Stomach (tissue), 9 donors: ENCODE data around the gene AGL. TPM values are rescaled to one million over a fixed set of nuclear protein-coding genes. Genes with fewer than 3 reads are reported as not detected.
"Not testable (repeated sequence)": the region's sequence is repeated elsewhere in the genome, so short reads cannot be mapped to it uniquely, and the experiment has no call there.

Experiments used
- DNase-seq, 2 donors: peaks; one replicate each; pipeline versions ENCODE4 v3.0.0 to v3.0.0-alpha.2; 2013 to 2019
- H3K27ac ChIP-seq, 5 donors: fragments of 200-600 bp in 4 of 5; sonication (generic) in 4 of 5; one replicate each; pipeline ENCODE4 v1.5.1; 2013 to 2019; ENCODE audit warnings: mild to moderate bottlenecking in 1 of 5, moderate library complexity in 1 of 5
- H3K27me3 ChIP-seq, 3 donors: fragments of 200-600 bp; sonication (generic); one replicate each; pipeline ENCODE4 v1.5.1; 2017 to 2019; ENCODE audit warnings: mixed run types in 1 of 3
- H3K36me3 ChIP-seq, 4 donors: fragments of 200-600 bp; sonication (generic); 1 replicate in 3 of 4; 2 replicates in 1 of 4; pipeline ENCODE4 v1.5.1; 2016 to 2019
- H3K4me1 ChIP-seq, 4 donors: fragments of 200-600 bp; sonication (generic); one replicate each; pipeline ENCODE4 v1.5.1; 2016 to 2019
- H3K4me3 ChIP-seq, 4 donors: fragments of 200-600 bp; sonication (generic) in 3 of 4; one replicate each; pipeline ENCODE4 v1.5.1; 2016 to 2019; ENCODE audit warnings: mild to moderate bottlenecking in 1 of 4
- H3K9me3 ChIP-seq, 4 donors: fragments of 200-600 bp; sonication (generic); one replicate each; pipeline ENCODE4 v1.5.1; 2016 to 2019
- CTCF ChIP-seq, 7 experiments: fragments of 450-650 bp in 4 of 7; fragments of 200-600 bp in 3 of 7; sonication (generic) in 3 of 7; IDR thresholded peaks; one replicate each; pipeline ENCODE4 v1.5.1; 2016 to 2019; ENCODE audit warnings: antibody characterized with exemption in 7 of 7, control low read depth in 2 of 7, mild to moderate bottlenecking in 1 of 7
- EP300 ChIP-seq: sonication (generic); formaldehyde crosslinking; IDR thresholded peaks from one replicate; pipeline ENCODE4 v1.6.1; 2017; ENCODE audit warnings: antibody characterized with exemption
- POLR2A ChIP-seq, 4 donors: fragments of 450-650 bp; IDR thresholded peaks; one replicate each; pipeline ENCODE4 v1.6.1; 2016; ENCODE audit warnings: antibody characterized with exemption in 4 of 4, control low read depth in 2 of 4, mild to moderate bottlenecking in 1 of 4, moderate library complexity in 1 of 4
- POLR2AphosphoS5 ChIP-seq, 3 donors: sonication (generic); formaldehyde crosslinking; IDR thresholded peaks; one replicate each; pipeline ENCODE4 v1.6.1; 2016; ENCODE audit warnings: antibody characterized with exemption in 3 of 3
- WGBS, 5 donors: extraction: QIAGEN DNeasy Blood & Tissue Kit in 3 of 5; methylation state at CpG; one replicate each; pipeline versions ENCODE4 v1.1.5 to v1.1.7; 2013 to 2018; 5-methylcytosine and 5-hydroxymethylcytosine counted together
- intact Hi-C: fragments of 100-400 bp; cut with DNase I; formaldehyde crosslinking; loops from one replicate; pipeline ENCODE4 v1.15.1; 2023; ENCODE audit warnings: low total_unique reads
- polyA plus RNA-seq, 3 donors: library from polyadenylated mRNA; stranded (reverse); fragments of 200-250 nt; gene quantifications; one replicate each; pipeline ENCODE4 v1.2.3, GENCODE V29; 2013
- total RNA-seq, 5 donors: library from RNA; depleted of rRNA; stranded (reverse); fragments of >200 nt; gene quantifications; one replicate each; pipeline versions ENCODE4 v1.1.0 to v1.2.3, GENCODE V29; 2014 to 2016
- donor health status: healthy with polysubstance abuse.
- donor health status: Bipolar disorder and iron deficiency.
- donor health status: healthy.

The AGL gene
- total and polyA plus RNA-seq, 8 donors: 4.3 to 107 (median 16.1) TPM

DNA sequence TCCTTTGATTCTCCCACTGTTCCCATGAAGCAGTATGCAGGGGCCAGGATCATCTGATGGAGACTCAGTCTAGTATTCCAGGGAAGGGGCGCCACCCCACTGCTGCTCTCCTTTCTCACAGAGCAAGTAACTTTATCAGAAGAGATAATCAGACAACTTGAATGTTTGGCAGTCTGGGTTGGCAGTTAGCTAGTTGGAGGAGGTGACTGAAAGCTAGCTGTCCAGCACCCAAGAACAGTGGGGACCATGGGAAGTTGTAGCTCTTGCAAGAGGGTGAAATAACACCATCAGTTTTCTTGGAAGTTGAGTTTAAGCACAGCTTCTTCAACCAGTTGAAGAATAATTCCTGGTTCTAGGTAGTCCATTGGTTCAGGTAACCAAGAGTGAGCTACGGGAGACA is 22.2 kb upstream of the AGL start:
- 80 to 86% (median 83%) methylated on average over 2 of the region's 2 CpGs for WGBS, 5 donors
- intact Hi-C loops: no loop called here

GRCh38 chr1:99829269-99829668 is 20.9 kb upstream of the AGL start:
- H3K27ac ChIP-seq: no peak overlapping the region
- no peak for DNase-seq
- H3K9me3 ChIP-seq: peaks cover 0 to 6% (median 0%) of the 10 kb centered on the region in 4 donors
- 75 to 88% (median 84%) methylated on average over 2 of the region's 2 CpGs for WGBS, 5 donors
- no peak for TF ChIP-seq CTCF (IDR thresholded peaks at IDR 0.05)
- H3K4me3 ChIP-seq: no peak overlapping the region
- H3K27me3 ChIP-seq: no peaks in the 10 kb centered on the region
- no peaks in the 10 kb centered on the region for H3K4me1 ChIP-seq
- intact Hi-C loops: no loop called here
- H3K36me3 ChIP-seq: no peaks in the 10 kb centered on the region

More for the DNA sequence above, 22.2 kb upstream of the AGL start:
- no peaks in the 10 kb centered on the region for H3K27me3 ChIP-seq
- H3K27ac ChIP-seq: no peak overlapping the region
- H3K36me3 ChIP-seq: no peaks in the 10 kb centered on the region
- H3K4me3 ChIP-seq: no peak overlapping the region
- peaks cover 0 to 6% (median 0%) of the 10 kb centered on the region in 4 donors for H3K9me3 ChIP-seq
- TF ChIP-seq POLR2AphosphoS5 (IDR thresholded peaks at IDR 0.05) (no peak), EP300 (no peak), CTCF (IDR thresholded peaks at IDR 0.05) (no peak), POLR2A (IDR thresholded peaks at IDR 0.05) (no peak)
- H3K4me1 ChIP-seq: no peaks in the 10 kb centered on the region
- no peak for DNase-seq

DNA sequence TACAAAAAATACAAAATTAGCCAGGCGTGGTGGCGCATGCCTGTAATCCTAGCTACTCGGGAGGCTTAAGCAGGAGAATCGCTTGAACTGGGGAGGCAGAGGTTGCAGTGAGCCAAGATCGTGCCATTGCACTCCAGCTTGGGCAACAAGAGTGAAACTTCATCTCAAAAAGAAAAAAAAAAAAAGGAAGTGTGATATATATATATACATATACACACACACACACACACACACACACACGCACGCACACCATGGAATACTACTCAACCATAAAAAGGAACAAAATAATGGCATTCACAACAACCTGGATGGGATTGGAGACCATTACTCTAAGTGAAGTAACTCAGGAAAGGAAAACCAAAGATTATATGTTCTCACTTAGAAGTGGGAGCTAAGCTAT is 16.2 kb upstream of the AGL start:
- H3K27ac ChIP-seq, H3K27me3 ChIP-seq, H3K4me1 ChIP-seq, DNase-seq, intact Hi-C loops, H3K9me3 ChIP-seq, H3K36me3 ChIP-seq, H3K4me3 ChIP-seq: not testable (repeated sequence)
- 85 to 95% (median 91%) methylated on average over 7 of the region's 7 CpGs for WGBS, 5 donors

GRCh38 chr1:99836171-99837103 is 13.7 kb upstream of the AGL start:
- H3K4me3 ChIP-seq, H3K4me1 ChIP-seq, DNase-seq, intact Hi-C loops, H3K36me3 ChIP-seq, H3K9me3 ChIP-seq, H3K27me3 ChIP-seq, H3K27ac ChIP-seq: not testable (repeated sequence)
- WGBS, 5 donors: 64 to 72% (median 69%) methylated on average over 7 of the region's 7 CpGs

GRCh38 chr1:99840353-99840752 is 9.8 kb upstream of the AGL start:
- intact Hi-C loops, DNase-seq, H3K36me3 ChIP-seq, H3K9me3 ChIP-seq, H3K4me3 ChIP-seq, H3K27ac ChIP-seq, H3K4me1 ChIP-seq, H3K27me3 ChIP-seq: not testable (repeated sequence)
- WGBS, 5 donors: 76 to 88% (median 84%) methylated on average over 3 of the region's 3 CpGs

DNA sequence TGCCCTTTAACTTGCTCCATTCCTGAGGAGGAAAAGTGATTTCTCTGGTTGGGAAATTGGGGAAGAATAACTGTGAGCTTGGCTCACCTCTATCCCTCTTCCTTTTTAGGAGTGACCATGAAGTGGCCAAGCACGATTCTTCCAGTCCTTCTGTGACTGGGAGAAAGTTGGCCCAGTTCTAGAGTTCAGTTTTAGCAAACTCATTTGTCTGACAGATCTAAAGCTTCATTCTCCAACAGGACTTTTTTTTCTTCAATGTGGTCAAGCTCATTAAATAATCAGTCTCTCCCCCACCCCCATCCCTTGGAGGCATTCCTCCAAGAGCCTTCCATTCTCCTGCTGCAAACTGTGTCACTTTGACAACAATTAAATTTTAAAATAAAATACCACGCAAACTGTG is 6.4 kb upstream of the AGL start:
- no peak for DNase-seq
- no peaks in the 10 kb centered on the region for H3K36me3 ChIP-seq
- peaks cover 0 to 8% (median 0%) of the 10 kb centered on the region in 4 donors for H3K4me1 ChIP-seq
- TF ChIP-seq CTCF (IDR thresholded peaks at IDR 0.05): no peak
- TF ChIP-seq POLR2A (IDR thresholded peaks at IDR 0.05): no peak
- TF ChIP-seq EP300: no peak
- TF ChIP-seq POLR2AphosphoS5 (IDR thresholded peaks at IDR 0.05): no peak
- H3K27me3 ChIP-seq: no peaks in the 10 kb centered on the region
- intact Hi-C loops: no loop called here
- H3K4me3 ChIP-seq: no peak overlapping the region
- no peaks in the 10 kb centered on the region for H3K9me3 ChIP-seq
- no peak overlapping the region for H3K27ac ChIP-seq
- 55 to 74% (median 70%) methylated on average over 2 of the region's 2 CpGs for WGBS, 5 donors

DNA sequence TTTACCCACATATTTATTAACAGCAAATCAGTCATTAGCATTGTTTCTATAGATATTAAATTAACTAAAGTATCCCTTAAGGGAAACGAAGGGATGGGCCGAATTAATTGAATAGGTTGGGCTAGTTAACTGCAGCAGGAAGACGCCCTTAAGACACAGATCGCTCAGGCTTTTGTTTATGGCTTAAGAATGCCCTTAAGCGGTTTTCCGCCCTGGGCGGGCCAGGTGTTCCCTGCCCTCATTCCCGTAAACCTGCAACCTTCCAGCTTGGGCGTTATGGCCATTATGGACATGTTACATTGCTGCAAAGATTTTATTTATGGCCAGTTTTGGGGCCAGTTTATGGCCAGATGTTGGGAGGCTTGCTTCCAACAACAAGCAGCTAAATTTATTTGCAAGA is 5.0 kb upstream of the AGL start:
- intact Hi-C loops, H3K36me3 ChIP-seq, H3K27me3 ChIP-seq, H3K4me3 ChIP-seq, DNase-seq, H3K9me3 ChIP-seq, H3K27ac ChIP-seq: not testable (repeated sequence)
- peaks cover 0 to 12% (median 7%) of the 10 kb centered on the region in 4 donors for H3K4me1 ChIP-seq
- 81 to 91% (median 89%) methylated on average over 9 of the region's 9 CpGs for WGBS, 5 donors
